Smooth muscle cell (in vitro differentiated cells): ENCODE data around the gene OSBPL9. TPM values are rescaled to one million over a fixed set of nuclear protein-coding genes. Genes with fewer than 3 reads are reported as not detected.

Experiments
- DNase-seq: peaks from one replicate; lab custom pipeline; 2025; ENCODE audit not compliant: unreplicated experiment; lab: John Stamatoyannopoulos, UW
- H2AFZ ChIP-seq: fragments of 200-600 bp; sonication (generic); 2 replicates; pipeline ENCODE4 v1.6.0; 2016; ENCODE audit warnings: antibody characterized with exemption, low read depth, mild to moderate bottlenecking
- H3F3A ChIP-seq: fragments of 200-600 bp; sonication (generic); 2 replicates; pipeline ENCODE4 v1.6.0; 2017; ENCODE audit warnings: antibody characterized with exemption, low read depth
- H3K27ac ChIP-seq: fragments of 200-600 bp; sonication (generic); 2 replicates; pipeline ENCODE4 v1.5.1; 2016; ENCODE audit warnings: low read depth, mild to moderate bottlenecking
- H3K27me3 ChIP-seq: fragments of 200-600 bp; sonication (generic); 2 replicates; pipeline ENCODE4 v1.6.1; 2016; ENCODE audit warnings: low read depth, mild to moderate bottlenecking
- H3K36me3 ChIP-seq: fragments of 200-600 bp; sonication (generic); 2 replicates; pipeline ENCODE4 v1.5.1; 2016; ENCODE audit warnings: low read depth
- H3K4me1 ChIP-seq: fragments of 200-600 bp; sonication (generic); 2 replicates; pipeline ENCODE4 v1.5.1; 2016; ENCODE audit warnings: low read depth
- H3K4me2 ChIP-seq: fragments of 200-600 bp; sonication (generic); 2 replicates; pipeline ENCODE4 v1.6.0; 2016; ENCODE audit warnings: mild to moderate bottlenecking
- H3K4me3 ChIP-seq: fragments of 200-600 bp; sonication (generic); 2 replicates; pipeline ENCODE4 v1.5.1; 2016; ENCODE audit warnings: mild to moderate bottlenecking
- H3K79me2 ChIP-seq: fragments of 200-600 bp; sonication (generic); 2 replicates; pipeline ENCODE4 v1.6.0; 2016; ENCODE audit warnings: low read depth, mild to moderate bottlenecking
- H3K9ac ChIP-seq: fragments of 200-600 bp; sonication (generic); 2 replicates; pipeline ENCODE4 v1.6.0; 2016; ENCODE audit warnings: low read depth
- H3K9me3 ChIP-seq: fragments of 200-600 bp; sonication (generic); replicated peaks from 2 replicates; pipeline ENCODE4 v1.5.1; 2016; ENCODE audit warnings: low read depth
- H4K20me1 ChIP-seq: fragments of 200-600 bp; sonication (generic); 2 replicates; pipeline ENCODE4 v1.6.0; 2016; ENCODE audit warnings: low read depth
- CTCF ChIP-seq: fragments of 200-600 bp; sonication (generic); IDR thresholded peaks from 2 replicates; pipeline ENCODE4 v1.5.1; 2017; ENCODE audit warnings: borderline replicate concordance, mild to moderate bottlenecking, antibody characterized with exemption; ENCODE audit not compliant: insufficient read depth, poor library complexity, severe bottlenecking
- WGBS: methylation state at CpG from one replicate; pipeline ENCODE4 v1.1.7; 2016; ENCODE audit warnings: low lambda C conversion rate; 5-methylcytosine and 5-hydroxymethylcytosine counted together
- polyA plus RNA-seq: library from polyadenylated mRNA; unstranded; fragments of >200 nt; fragmentation: Nextera tagmentation; extraction: Ambion mirVana; gene quantifications from 2 replicates; pipeline ENCODE4 v1.2.1, GENCODE V29; 2016
- total RNA-seq: library from RNA; depleted of rRNA; stranded (reverse); fragments of >200 nt; gene quantifications from 2 replicates; pipeline ENCODE4 v1.2.3, GENCODE V29; 2014

OSBPL9 gene
- 112 and 117 TPM in 2 replicates for total RNA-seq
- polyA plus RNA-seq = 64.4 and 66.7 TPM in 2 replicates

GRCh38 chr1:51616903-51617708 lies at the start of gene OSBPL9:
Gene OSBPL9 (plus strand): TSS chr1:51617092. CDS start chr1:51617111, 19 bp downstream.
- H3K9me3 ChIP-seq = no peaks in the 10 kb centered on the region
- peak within 1 kb of the TSS; percentile 91 for H3K27ac ChIP-seq
- no peaks in the 10 kb centered on the region for H3K27me3 ChIP-seq
- H3K4me2 ChIP-seq = peak within 1 kb of the TSS; percentile 95
- H4K20me1 ChIP-seq = peaks cover 9% of the 10 kb centered on the region
- H3K9ac ChIP-seq = peak within 1 kb of the TSS; percentile 96
- H3K36me3 ChIP-seq = no peaks in the 10 kb centered on the region
- peaks cover 43% of the 10 kb centered on the region for H3K79me2 ChIP-seq
- H3K4me3 ChIP-seq = peak within 1 kb of the TSS; percentile 92
- TF ChIP-seq CTCF = no peak
- 1% methylated on average over 45 of the region's 45 CpGs for WGBS
- H3K4me1 ChIP-seq = peaks cover 10% of the 10 kb centered on the region
- no peaks in the 10 kb centered on the region for H3F3A ChIP-seq
- H2AFZ ChIP-seq = peak within 1 kb of the TSS; percentile 98
- DNase-seq = peak; percentile 82

DNA sequence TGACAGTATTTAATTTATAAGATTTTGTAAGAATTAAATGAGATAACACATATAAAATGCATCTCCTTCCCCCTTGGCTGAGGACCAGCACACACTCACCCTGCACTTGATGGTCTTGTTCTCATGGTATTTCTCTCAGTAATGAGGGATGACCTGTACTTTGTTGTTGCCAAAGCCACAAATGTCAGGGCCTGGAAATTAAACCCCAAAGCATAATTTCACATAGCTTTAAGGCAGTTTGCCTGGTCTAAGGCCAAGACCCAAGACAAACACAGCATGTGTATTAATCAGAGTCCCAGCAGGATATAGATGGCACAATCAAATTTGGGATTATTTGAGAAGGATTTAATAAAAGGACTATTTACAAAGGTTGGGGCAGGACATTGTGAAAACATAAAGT lies 49.2 kb upstream of the OSBPL9 start:
- Histone ChIP-seq H3K4me3 (no peak overlapping the region), H3F3A (no peaks in the 10 kb centered on the region), H3K27me3 (no peaks in the 10 kb centered on the region), H3K27ac (no peak overlapping the region), H3K9me3 (no peaks in the 10 kb centered on the region), H3K4me1 (no peaks in the 10 kb centered on the region), H3K36me3 (no peaks in the 10 kb centered on the region), H3K79me2 (no peaks in the 10 kb centered on the region), H3K4me2 (no peak overlapping the region), H4K20me1 (no peaks in the 10 kb centered on the region), H2AFZ (no peak overlapping the region), H3K9ac (no peak overlapping the region)
- no peak for DNase-seq
- TF ChIP-seq CTCF = no peak

GRCh38 chr1:51568231-51568935 lies 48.5 kb upstream of the OSBPL9 start:
- Histone ChIP-seq H3K27ac (peak overlapping the region; percentile 67), H3K4me1 (no peaks in the 10 kb centered on the region), H3K27me3 (no peaks in the 10 kb centered on the region), H4K20me1 (no peaks in the 10 kb centered on the region), H3K9ac (no peak overlapping the region), H3K4me2 (no peak overlapping the region), H3F3A (no peaks in the 10 kb centered on the region), H3K79me2 (no peaks in the 10 kb centered on the region), H3K4me3 (no peak overlapping the region), H3K9me3 (no peaks in the 10 kb centered on the region), H2AFZ (no peak overlapping the region), H3K36me3 (no peaks in the 10 kb centered on the region)
- WGBS = 82% methylated on average over 7 of the region's 7 CpGs
- DNase-seq = no peak
- TF ChIP-seq CTCF = no peak
